HG03571 (cell line): ENCODE data around the gene TMEM19.

ENCODE experiments used
- ATAC-seq: cut with Tn5 transposase; IDR thresholded peaks from one replicate; pipeline ENCODE4 v1.9.1; 2021; ENCODE audit not compliant: unreplicated experiment

TMEM19 gene

DNA sequence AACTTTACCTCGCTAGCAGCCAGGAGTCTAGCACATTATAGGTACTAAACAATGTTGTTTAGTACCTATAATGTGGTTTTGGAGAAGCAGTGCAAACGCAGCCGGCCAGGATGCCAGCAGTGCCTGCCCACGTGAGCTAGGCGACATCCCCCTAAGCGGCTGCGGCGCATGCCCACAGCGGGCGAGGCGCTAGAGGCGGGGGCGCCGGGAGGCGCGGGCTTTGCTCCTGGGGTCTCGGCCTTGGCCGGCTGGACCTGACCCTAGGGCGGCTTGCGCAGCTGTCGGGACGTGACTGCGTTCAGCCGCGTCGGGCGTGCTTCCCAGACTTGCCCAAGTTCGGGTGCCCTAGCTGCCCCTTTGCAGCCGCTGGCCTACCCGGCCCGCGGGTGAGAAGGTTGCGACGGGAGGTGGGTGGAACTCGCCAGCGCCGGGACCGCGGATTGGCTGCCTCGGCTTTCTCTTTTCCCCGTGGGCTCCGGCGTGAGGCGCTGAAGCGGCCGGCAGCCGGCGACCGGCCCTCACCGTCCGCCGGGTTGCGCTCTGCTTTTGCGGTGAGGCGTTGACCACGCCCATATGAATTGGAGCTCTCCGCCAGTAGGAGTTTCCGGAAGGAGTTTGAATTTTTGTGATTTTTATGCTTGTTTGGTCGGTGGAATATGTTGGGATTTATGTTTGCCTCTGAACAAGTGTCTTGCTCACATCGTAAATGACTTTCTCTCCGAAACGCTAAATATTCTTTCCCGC is at the start of gene TMEM19:
Gene TMEM19 (plus strand): TSS at position 169 of the 744 bp plus-strand sequence. CDS start 599 bp downstream, outside the sequence.
- ATAC-seq: peak; percentile 89

DNA sequence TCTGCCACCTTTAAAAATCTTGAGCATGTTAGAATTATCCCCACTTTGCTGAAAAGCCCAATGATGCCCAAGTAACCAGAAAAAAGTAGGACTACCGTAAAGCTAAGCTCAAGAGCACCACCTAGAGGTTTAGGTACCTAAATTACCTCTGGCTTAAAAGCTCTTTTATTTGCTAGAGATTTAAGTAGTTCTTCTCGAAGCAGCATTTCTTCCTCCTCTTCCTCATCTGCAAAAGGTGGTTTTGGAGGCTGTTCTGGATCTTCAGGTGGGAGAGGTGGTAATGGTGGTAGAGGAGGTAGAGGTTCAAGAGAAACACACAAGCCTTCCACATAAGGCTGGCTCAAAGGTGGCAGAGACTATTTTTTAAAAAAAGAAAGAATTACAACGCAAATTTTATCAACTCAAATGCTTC is 49.2 kb upstream of the TMEM19 start:
- no peak for ATAC-seq

DNA sequence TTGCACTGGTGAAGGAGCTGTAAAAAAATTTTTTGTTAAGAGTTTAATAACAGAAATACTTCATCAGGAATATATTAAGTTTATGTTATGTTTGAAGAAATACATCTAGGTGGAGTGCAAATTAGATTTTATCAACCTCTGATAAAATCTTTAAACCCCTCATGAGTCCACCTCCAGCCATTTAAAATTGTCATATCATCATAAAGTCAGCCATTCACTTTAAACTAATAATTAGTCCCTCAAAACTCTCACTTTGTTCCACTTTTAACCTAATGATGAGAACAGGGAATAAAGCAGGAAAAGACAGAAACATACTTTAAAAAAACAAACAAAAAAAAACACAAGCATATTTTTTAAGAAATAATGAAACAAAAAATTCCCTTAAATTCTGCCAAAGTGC is 47.4 kb upstream of the TMEM19 start:
- no peak for ATAC-seq

DNA sequence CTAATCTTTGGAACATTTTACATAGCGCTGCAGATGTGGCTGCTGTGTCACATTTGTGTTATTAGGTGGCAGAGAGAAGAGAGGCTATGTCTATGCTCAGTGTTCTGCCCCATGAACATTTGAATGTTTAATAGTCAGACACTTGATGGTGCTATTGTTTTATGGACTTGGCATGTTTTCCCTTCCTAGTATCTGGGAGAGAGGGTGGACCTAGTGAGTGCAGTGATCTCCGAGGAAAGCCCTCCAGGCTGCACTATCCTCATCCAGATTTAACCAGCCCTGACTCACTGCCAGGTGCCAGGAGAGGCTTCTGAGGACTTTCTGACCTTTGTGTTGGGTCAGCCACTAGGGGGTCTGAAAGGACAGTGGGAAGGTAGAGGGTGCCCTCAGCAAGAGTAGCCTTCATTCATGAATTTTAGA is 46.5 kb upstream of the TMEM19 start:
- ATAC-seq: no peak

DNA sequence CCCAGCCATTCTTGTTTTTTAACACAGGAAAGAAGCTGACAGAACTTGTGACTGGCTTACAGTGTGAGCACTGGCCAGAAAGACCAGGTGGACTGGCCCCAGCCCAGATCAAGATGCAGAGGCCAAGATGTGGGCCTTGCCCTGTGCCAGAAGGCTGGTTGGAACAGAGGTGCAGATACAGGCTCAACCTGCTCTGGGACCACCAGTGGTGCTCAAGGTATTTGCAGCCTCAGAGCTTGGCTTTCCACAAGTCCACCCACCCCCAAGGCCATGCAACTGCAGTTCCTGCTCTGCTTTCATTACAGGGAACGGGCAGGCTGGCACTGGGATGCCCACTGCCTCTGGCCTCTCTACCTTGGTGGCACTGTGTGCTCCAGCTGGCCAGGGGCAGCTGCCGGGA is 45.6 kb upstream of the TMEM19 start:
- no peak for ATAC-seq

DNA sequence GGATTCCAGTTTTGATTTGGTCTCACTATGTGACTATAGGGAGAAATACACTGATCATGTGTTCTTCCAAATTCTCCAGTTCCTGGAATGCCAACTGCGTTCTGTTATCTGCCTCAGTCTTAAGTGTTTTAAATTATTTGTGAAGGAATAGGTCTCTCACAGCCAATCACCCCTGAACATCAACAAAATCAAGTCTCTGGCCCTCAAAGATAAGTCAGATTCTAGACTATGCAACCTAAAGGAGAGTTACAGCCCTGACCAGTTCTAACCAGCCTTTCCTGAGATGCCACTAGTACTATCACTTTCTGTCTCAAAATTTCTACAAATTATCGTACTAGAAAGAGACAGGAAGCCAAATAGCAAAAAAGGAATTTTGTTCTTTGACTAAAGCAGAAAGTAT is 44.5 kb upstream of the TMEM19 start:
- no peak for ATAC-seq

DNA sequence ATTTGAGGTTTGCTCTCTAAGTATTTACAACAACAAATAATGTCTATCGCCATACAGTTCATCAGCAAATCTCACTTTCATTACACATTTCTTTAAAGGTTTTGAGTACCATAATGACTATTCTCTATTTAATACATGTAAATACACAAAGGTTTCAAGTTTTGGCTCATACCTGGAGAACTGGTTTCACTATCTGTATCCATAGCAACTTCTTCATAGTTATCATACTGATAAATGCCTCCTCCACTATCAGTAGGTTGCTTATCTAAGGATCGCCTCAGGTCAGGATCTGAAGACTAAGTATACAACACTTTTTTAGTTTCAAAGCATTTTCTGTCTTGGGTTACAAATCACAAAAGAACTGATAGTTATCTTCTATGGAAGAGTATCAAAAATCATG is 43.6 kb upstream of the TMEM19 start:
- no peak for ATAC-seq

DNA sequence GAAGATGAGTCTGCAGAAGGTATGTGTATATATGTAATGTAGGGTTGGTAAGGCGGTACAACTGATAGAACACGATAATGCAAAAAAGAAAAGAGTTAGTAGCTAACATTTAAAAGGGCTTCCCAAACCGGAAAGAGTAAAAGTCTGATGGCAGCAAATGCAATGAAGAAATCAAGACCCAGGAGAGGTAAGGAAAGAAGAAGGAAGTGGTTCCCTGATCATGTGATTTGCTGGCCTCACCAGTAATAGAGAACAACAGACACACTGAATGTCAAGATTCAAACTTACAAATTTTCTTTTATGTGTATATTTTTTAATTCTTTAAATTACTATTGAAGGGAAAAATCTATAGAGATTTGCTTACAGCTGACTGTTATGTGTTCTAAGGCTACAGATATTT is 40.6 kb upstream of the TMEM19 start:
- ATAC-seq: no peak

DNA sequence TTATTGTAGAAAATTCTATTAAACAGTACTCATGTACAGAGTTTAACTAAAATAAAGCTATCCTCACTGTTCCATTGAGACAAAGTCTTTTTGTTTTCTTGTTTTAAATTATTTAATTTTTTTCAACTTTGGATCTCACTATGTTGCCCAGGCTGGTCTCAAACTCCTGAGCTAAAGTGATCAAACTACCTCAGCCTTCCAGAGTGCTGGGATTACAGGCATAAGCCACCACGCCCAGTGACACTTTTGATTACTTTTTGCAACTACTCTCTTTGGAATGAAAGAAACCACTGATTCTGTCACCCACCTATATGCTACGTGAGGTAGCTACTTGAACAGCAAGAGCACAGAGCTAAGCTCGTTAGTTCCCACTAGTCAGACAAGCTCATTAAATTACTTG is 39.4 kb upstream of the TMEM19 start:
- ATAC-seq: no peak

DNA sequence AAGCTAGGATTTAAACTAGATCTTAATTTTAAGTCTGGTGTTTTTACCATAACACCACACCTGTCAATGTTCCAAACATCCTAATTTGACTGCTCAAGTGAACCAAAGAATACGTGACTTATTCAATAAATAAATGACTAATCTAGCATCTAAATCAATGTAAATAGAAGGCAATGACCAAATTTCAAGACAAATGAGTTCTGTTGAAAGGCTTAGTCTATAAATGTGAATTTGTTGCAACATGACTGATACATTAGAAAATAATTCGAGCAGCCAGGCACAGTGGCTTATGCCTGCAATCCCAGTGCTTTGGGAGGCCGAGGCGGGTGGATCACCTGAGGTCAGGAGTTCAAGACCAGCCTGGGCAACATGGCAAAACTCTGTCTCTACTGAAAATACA is 37.3 kb upstream of the TMEM19 start:
- no peak for ATAC-seq

DNA sequence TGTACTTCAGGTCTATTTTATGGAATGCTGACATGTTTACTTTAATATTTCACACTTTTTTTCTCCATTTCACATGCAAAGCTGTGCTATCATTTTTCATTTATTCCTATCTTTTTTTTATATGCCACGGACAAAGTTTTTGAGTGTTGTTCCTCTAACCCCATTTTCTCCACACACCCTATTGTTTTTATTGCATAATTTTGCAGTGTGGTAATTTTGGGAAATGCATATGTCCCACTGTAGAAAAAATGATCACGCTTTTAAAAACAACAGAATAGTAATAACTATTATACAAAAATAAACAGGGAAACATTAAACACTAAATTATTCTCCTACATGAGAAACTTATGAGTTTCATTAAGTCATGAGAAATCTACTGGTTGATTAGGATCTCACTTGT is 36.5 kb upstream of the TMEM19 start:
- ATAC-seq: no peak

DNA sequence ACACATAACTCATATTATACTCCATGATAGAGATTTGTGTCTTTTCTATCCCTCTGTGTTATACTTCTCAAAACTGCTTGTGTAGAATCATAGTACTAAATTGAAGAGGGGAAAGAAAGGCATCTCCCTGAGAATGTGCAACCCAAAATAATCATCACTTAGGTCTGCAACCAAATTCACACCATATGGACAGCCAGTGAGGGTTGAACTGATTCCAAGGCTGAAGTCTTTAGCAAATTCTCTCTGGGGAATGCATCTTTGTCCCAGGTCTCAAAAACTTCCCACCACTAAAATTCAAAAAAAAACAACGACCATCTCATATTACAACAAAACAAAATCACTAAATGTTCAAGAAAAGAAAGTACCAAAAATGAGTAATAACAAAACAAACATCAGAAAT is 33.2 kb upstream of the TMEM19 start:
- no peak for ATAC-seq

DNA sequence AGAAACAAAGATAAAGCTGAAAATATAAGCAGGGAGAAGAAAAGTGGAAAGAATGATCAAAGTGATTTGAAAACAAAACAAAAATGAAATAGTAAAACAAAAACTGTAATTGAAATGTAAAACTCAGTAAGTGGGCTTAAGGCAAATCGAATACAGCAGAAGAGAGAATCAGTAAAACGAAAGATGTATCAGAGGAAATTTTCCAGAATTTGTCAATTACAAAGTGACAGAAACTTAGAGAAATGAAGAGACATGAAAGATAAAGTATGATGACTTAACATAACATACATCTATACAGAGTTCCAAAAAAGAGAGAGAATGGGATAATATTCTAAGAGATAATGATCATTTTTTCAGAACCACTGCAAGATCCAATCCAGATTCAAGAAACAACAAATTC is 32.7 kb upstream of the TMEM19 start:
- ATAC-seq: no peak

DNA sequence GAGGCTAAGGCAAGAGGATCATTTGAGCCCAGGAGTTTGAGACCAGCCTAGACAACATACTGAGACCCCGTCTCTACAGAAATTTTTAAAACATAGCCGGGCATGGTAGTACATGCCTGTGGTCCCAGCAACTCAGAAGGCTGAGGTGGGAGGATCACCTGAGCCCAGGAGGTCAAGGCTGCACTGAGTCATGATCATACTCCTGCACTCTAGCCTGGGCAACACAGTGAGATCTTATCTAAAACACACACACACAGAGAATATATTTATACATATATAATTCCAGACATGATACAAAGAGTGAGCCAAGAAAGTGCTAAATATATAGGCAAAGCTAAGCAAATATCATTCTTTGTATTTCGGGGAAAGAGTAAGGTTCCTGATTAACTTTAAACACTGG is 31.7 kb upstream of the TMEM19 start:
- no peak for ATAC-seq

DNA sequence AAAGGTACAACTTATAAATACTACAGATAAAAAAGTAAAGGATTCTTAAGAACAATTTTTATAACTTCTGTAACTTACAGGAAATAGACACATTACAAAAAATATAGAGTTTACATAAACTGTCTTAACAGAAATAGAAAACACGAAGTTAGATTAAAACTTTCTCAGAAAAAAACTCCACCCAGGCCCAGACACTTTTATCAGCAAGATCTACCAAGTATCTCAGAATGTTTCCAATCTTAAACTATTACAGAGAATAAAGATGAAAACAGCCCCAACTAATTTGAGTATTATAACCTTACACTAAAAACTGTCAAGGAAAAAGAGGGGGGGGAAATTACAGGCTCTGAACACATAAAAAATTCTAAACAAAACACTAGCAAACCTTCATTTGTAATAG is 30.4 kb upstream of the TMEM19 start:
- no peak for ATAC-seq

DNA sequence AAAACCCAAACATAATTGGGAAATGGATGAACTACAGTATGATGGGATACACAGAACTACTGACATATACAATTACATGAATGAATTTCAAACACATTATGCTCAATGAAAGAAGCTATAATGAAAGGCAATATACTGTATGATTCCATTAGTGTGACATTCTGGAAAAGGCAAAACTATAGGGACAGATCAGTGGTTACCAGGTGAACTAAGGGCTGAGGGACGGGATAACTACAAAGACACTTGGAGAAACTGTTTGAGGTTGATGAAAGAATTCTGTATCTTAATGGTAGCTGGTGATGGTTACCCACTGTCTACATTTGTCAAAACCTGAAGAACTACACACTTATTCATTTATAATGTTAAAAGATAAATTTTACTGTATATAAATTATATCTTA is 30.0 kb upstream of the TMEM19 start:
- ATAC-seq: no peak

DNA sequence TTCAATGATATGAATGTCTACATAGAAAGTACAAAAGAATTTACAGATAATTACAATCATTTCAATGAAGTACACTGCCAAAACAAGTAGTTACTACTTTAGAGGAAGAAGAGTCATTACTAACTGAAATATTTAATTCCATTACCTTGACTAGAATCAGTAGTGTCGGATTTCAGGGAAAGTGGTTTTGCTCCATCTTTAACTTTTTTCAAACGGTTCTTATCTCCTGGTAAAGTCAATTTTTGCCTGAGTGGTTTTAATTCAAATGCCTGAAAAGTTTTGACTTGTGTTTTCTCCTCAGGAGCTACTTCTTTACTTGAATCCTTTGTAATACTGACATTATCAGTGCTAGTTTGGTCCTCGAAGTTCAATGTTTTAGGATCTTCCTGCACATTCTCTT is 29.1 kb upstream of the TMEM19 start:
- no peak for ATAC-seq

DNA sequence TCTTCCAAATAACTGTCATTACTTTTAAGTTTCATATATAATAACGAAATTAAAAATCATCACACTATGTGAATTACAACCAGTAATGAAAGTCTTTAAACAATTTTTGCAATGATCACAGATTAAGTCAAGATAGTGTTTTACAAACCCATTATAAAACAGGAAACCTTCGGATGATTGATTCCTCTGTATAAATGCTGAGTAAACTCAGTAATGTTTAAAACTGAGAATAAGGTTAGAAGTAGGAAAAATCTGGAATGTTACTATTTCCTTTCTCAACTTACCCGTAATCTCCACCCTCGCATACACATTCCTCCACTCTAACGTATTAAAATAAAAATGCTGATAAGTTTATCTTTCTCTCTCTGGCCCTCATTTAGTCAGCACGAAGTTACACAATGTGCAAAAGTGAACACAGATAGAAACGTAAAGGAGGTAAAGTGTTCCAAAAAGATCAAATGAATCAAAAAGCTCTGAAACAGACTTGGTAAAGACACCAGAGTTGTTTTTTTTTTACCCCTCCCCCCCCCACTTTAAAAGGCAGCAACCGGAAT is 23.8 kb upstream of the TMEM19 start:
- no peak for ATAC-seq

DNA sequence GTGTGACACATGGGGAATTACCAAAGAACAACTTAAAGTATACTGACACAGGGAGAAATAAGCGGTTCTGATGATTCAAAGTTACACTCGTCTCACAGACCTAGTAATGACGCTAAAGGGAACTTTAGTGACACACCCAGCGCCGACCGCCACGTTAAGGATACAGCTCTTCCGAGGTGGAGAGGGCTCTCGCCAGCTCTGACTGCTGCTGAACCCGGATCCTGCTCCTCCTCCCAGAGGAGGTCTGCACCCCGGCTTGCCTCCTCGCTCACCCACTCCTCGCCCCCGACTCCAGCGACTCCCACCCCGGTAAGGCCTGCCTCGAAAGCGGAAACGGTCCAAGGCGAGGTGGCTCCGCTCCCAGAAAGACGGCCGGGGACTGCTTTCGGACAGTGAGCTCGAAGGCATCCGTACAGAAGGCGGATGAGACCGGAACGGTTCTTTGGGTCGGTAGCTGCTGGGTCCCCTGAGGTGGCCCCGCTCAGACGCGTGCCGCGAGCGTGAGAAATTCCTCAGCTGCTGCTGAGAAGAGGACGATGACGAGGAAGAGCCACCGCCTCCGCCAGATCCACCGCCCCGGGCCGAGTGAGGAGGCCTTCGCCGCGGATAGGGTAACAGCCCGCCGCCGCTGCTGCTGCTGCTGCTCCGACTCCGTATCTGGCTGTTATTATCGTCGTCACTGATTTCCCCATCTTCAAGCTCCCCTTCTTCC is 22.9 kb upstream of the TMEM19 start:
- ATAC-seq: peak; percentile 16

DNA sequence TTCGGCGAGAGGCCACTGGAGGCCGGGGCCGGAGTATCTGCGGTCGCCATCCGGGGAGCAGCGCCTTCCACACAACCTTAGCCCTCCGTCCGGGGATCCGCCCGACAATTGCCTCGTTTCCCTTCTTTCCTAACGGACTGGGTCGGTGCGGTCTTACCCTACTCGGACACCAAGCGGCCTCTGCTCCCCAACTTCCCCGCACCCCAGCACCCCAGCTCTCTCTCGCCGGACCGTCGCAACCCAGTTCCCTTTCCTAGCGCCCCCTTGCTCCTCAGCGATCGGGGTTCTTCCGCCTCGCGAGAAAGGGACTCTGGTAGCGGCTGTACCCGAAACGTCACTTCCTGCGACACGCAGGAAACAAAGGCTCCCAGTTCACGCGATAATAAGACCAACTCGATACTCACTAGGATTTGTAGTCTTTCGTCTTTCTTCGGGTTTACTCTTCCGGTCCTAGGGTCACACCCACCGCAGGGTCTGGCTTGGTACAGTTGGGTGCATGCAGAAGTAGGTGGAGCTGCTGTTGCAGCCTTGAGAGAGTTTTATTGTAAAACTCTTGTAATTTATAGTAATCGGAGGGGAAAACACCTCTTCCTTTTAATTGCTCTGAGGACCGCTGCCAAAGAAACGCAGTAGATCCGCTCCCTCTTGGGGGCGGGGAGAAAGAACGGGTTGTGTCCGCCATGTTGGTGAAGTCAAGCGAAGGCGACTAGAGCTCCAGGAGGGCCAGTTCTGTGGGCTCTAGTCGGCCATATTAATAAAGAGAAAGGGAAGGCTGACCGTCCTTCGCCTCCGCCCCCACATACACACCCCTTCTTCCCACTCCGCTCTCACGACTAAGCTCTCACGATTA is 22.1 kb upstream of the TMEM19 start, which contains the start of the genes THAP2 and ZFC3H1:
Gene THAP2 (plus strand): TSS at position 741 of the 850 bp plus-strand sequence. CDS start 209 bp downstream, outside the sequence.
Gene ZFC3H1 (minus strand): TSS at position 288 of the 850 bp plus-strand sequence. CDS start 238 bp downstream, at position 50.
- peak; percentile 94 for ATAC-seq
